Measurements from ENCODE around the gene AMPD3. TPM values are rescaled to one million over a fixed set of nuclear protein-coding genes. Genes with fewer than 3 reads are reported as not detected.
"Not testable (repeated sequence)": the region's sequence is repeated elsewhere in the genome, so short reads cannot be mapped to it uniquely, and the experiment has no call there.

Gene AMPD3
- total and polyA plus RNA-seq, 9 donors, result 3.4 to 5.3 (median 4.5) TPM

DNA sequence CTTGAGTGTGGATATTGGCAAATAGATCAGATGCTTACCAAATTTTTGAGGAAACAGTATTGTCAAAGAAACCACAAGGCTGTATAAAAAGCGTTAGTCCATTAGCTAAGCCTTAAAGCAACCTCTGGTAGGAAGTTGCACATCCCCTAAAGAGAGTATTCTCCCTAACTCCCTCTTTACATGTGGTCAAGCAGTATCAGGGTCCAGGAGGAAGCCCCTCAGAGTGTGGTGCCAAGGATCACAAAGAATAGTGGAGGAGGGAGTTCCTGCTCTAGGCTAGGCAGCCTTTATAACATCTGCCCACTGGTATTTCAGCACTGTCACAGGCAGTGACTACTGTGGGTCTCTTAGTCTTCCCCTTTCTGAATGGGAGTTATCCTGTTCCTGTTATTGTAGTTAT lies 18.8 kb upstream of the AMPD3 start:
- Histone ChIP-seq H3K9me3 (replicated peaks; ENCODE audit: control insufficient read depth, low read depth, low read length) (no peaks in the 10 kb centered on the region), H3K4me3 (ENCODE audit: low read length) (no peak overlapping the region), H3K27ac (ENCODE audit: low read length) (no peak overlapping the region), H3K36me3 (ENCODE audit: control insufficient read depth, insufficient read depth, low read length) (no peaks in the 10 kb centered on the region), H3K27me3 (ENCODE audit: control insufficient read depth, insufficient read depth, low read length) (no peaks in the 10 kb centered on the region), H3K4me1 (ENCODE audit: control insufficient read depth, insufficient read depth, low read length) (peaks cover 7% of the 10 kb centered on the region)
- no CpG with 5 or more reads among the region's 1 CpG for WGBS (ENCODE audit: insufficient coverage)
- DNase-seq, result no peak

DNA sequence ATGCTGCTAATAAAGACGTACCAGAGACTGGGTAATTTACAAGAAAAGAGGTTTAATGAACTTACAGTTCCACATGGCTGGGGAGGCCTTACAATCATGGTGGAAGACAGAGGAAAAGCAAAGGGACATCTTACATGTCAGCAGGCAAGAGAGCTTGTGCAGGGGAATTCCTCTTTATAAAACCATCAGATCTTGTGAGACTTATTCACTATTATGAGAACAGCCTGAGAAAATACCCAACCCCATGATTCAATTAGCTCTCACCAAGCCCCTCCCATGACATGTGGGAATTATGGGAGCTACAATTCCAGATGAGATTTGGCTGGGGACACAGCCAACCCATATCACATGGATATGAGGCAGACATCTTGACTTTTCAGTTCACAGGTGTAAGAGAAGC lies 18.4 kb upstream of the AMPD3 start:
- not testable (repeated sequence) for H3K4me3 ChIP-seq (ENCODE audit: low read length); H3K27ac ChIP-seq (ENCODE audit: low read length); H3K4me1 ChIP-seq (ENCODE audit: control insufficient read depth, insufficient read depth, low read length); H3K9me3 ChIP-seq (replicated peaks; ENCODE audit: control insufficient read depth, low read depth, low read length); H3K36me3 ChIP-seq (ENCODE audit: control insufficient read depth, insufficient read depth, low read length); DNase-seq; H3K27me3 ChIP-seq (ENCODE audit: control insufficient read depth, insufficient read depth, low read length)
- whole genome bisulfite sequencing (ENCODE audit: insufficient coverage), result 88% methylated on average over 1 of the region's 1 CpG

DNA sequence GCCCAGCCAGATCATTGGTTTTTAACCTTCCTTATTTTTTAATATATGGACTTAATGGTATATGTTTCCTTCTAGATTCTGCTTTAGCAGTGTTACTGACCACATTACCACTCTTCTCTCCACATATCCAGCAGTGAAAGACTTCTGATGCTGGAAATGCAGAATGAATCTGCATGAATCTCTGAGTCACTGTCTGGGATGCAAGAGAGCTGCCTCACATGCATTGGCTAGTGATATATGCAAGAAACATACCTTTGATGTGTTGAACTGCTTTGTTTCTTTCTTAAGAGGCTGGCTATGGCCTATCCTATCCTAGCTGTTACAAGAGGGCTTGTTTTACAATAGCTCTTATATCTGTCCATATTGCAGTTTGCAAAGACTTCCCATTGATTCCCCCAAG lies 16.6 kb upstream of the AMPD3 start:
- H3K4me1 ChIP-seq (ENCODE audit: control insufficient read depth, insufficient read depth, low read length), result peaks cover 7% of the 10 kb centered on the region
- no peaks in the 10 kb centered on the region for H3K36me3 ChIP-seq (ENCODE audit: control insufficient read depth, insufficient read depth, low read length)
- no peak overlapping the region for H3K27ac ChIP-seq (ENCODE audit: low read length)
- no peaks in the 10 kb centered on the region for H3K27me3 ChIP-seq (ENCODE audit: control insufficient read depth, insufficient read depth, low read length)
- no peaks in the 10 kb centered on the region for H3K9me3 ChIP-seq (replicated peaks; ENCODE audit: control insufficient read depth, low read depth, low read length)
- no peak for DNase-seq
- no peak overlapping the region for H3K4me3 ChIP-seq (ENCODE audit: low read length)

DNA sequence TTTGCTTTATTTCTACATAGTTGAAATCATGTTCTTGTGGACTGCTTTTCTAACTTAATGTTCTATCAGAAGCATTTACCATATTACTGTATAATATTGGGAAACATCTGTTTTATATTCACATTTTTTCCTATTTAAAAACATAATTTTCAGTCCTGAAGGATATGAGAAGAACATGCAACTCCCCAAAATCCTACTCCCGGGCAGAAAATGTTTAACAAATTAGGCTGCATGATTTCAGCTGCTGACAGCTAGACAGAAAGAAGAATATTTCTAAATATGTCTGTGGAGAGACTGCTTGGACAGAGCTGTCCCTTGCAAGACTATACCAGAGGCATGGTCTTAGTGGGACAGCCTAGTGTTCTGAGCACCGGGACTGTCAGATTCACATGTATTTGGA lies 15.7 kb upstream of the AMPD3 start:
- Histone ChIP-seq H3K27ac (ENCODE audit: low read length) (peak overlapping the region; percentile 84), H3K36me3 (ENCODE audit: control insufficient read depth, insufficient read depth, low read length) (no peaks in the 10 kb centered on the region), H3K4me1 (ENCODE audit: control insufficient read depth, insufficient read depth, low read length) (peaks cover 7% of the 10 kb centered on the region), H3K9me3 (replicated peaks; ENCODE audit: control insufficient read depth, low read depth, low read length) (no peaks in the 10 kb centered on the region), H3K4me3 (ENCODE audit: low read length) (no peak overlapping the region), H3K27me3 (ENCODE audit: control insufficient read depth, insufficient read depth, low read length) (no peaks in the 10 kb centered on the region)
- peak; percentile 82 for DNase-seq
- 17% methylated on average over 2 of the region's 2 CpGs for WGBS (ENCODE audit: insufficient coverage)

DNA sequence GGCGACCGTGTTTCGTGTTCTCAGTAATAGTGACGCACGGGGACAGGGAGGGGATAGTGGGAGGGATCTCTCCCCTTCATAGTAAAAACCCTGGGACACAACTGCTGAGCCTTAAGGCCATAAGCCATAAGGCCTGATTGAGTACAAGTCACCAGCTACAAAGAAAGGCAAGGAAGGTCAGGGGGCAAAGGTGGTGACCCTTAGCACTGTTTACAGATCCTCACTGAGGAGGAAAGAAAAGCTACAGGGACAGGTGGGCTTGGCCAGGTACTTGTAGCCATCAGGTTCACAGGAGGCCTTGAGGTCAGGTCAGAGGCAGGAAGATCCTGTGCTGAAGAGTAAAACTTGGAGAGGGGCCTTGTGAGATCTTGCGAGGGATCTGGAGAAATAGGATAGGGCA lies 15.1 kb upstream of the AMPD3 start:
- Histone ChIP-seq H3K4me3 (ENCODE audit: low read length) (no peak overlapping the region), H3K9me3 (replicated peaks; ENCODE audit: control insufficient read depth, low read depth, low read length) (no peaks in the 10 kb centered on the region), H3K27me3 (ENCODE audit: control insufficient read depth, insufficient read depth, low read length) (no peaks in the 10 kb centered on the region), H3K36me3 (ENCODE audit: control insufficient read depth, insufficient read depth, low read length) (no peaks in the 10 kb centered on the region), H3K27ac (ENCODE audit: low read length) (peak overlapping the region; percentile 84), H3K4me1 (ENCODE audit: control insufficient read depth, insufficient read depth, low read length) (peaks cover 7% of the 10 kb centered on the region)
- no peak for DNase-seq
- 50% methylated on average over 1 of the region's 6 CpGs for WGBS (ENCODE audit: insufficient coverage)

DNA sequence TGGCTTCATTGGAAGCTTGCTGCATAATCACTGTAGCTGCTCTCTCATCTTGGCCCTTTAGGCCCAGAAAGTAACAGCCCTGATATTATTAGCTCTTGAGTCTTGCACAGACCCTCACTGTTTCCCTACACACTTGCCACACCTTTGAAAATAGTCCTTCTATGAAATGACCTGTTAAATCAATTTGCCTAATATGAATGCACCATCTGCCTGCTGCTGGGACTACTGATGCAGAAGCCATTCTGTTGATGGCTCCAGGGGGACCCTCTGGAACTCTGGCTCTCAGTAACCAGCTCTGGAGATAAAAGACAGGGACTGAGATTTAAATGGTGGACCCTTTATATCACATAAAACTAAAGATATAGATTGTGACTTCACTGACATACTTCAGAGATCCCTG lies 14.7 kb upstream of the AMPD3 start:
- peak; percentile 82 for DNase-seq
- H3K27ac ChIP-seq (ENCODE audit: low read length), result peak overlapping the region; percentile 84
- no peaks in the 10 kb centered on the region for H3K27me3 ChIP-seq (ENCODE audit: control insufficient read depth, insufficient read depth, low read length)
- no peak overlapping the region for H3K4me3 ChIP-seq (ENCODE audit: low read length)
- H3K9me3 ChIP-seq (replicated peaks; ENCODE audit: control insufficient read depth, low read depth, low read length), result no peaks in the 10 kb centered on the region
- peaks cover 7% of the 10 kb centered on the region for H3K4me1 ChIP-seq (ENCODE audit: control insufficient read depth, insufficient read depth, low read length)
- H3K36me3 ChIP-seq (ENCODE audit: control insufficient read depth, insufficient read depth, low read length), result no peaks in the 10 kb centered on the region

DNA sequence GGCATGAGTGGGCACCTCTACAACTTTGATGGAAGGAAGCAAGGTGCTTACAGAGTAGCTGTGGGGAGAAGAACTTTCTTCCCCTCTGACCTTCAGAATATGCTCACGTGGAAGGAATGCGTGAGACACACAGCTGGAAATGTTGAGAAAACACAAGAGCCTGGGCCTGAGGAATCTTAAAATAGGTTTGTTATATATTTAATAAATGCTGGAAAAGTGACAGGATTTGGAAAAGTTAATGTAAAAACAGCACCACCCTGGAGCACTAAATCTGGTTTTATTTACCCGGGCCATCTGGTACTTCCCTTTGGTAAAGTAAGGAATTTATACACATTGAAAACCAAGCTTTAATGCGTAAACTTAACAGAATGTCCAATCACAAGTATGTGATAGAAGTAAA lies 14.0 kb upstream of the AMPD3 start:
- no peak overlapping the region for H3K4me3 ChIP-seq (ENCODE audit: low read length)
- no CpG with 5 or more reads among the region's 4 CpGs for WGBS (ENCODE audit: insufficient coverage)
- peak overlapping the region; percentile 84 for H3K27ac ChIP-seq (ENCODE audit: low read length)
- peak; percentile 86 for DNase-seq
- no peaks in the 10 kb centered on the region for H3K9me3 ChIP-seq (replicated peaks; ENCODE audit: control insufficient read depth, low read depth, low read length)
- H3K27me3 ChIP-seq (ENCODE audit: control insufficient read depth, insufficient read depth, low read length), result no peaks in the 10 kb centered on the region
- peaks cover 7% of the 10 kb centered on the region for H3K4me1 ChIP-seq (ENCODE audit: control insufficient read depth, insufficient read depth, low read length)
- H3K36me3 ChIP-seq (ENCODE audit: control insufficient read depth, insufficient read depth, low read length), result no peaks in the 10 kb centered on the region

DNA sequence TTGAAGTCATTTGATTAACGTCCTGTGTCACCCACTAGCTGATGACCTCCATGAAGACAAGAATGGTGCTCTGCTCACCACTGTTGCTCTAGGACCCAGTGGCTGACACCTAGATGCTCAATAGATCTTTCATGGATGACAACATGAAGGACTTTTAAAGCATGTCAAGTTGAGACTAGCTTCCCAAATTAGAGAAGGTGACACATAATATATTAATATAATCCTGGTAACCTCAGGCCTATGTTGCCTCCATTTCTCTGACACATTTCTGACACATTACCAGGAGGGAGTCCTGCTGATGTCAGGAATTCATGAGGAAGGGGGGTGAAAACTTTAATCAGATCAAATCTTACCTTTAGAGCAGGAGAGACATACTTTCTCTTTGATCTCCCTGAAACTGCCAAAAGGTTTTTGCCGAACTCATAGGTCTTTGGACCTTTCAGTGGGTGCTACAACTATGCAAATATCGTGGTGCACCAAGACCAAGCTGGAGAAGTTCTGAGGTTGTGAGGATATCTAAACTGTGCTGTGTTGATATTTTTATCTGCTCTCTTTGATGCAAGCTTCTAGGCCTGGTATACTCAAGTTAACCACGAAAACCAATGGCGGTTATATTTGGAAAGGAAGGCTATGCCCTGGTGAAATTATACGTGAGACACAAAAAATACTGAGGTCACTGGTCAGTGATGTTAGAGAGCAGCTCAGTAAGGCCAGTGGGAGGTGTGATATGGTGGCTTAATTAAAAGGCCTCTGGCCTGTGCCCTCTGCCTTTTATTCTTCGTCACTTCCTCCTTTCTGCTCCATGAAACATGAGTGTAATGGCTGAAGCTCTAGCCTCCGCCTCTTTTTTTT lies 13.2 kb upstream of the AMPD3 start:
- Histone ChIP-seq H3K27ac (ENCODE audit: low read length) (no peak overlapping the region), H3K27me3 (ENCODE audit: control insufficient read depth, insufficient read depth, low read length) (no peaks in the 10 kb centered on the region), H3K36me3 (ENCODE audit: control insufficient read depth, insufficient read depth, low read length) (no peaks in the 10 kb centered on the region), H3K4me1 (ENCODE audit: control insufficient read depth, insufficient read depth, low read length) (peaks cover 7% of the 10 kb centered on the region), H3K4me3 (ENCODE audit: low read length) (no peak overlapping the region), H3K9me3 (replicated peaks; ENCODE audit: control insufficient read depth, low read depth, low read length) (no peaks in the 10 kb centered on the region)
- 96% methylated on average over 4 of the region's 8 CpGs for WGBS (ENCODE audit: insufficient coverage)
- DNase-seq, result no peak

DNA sequence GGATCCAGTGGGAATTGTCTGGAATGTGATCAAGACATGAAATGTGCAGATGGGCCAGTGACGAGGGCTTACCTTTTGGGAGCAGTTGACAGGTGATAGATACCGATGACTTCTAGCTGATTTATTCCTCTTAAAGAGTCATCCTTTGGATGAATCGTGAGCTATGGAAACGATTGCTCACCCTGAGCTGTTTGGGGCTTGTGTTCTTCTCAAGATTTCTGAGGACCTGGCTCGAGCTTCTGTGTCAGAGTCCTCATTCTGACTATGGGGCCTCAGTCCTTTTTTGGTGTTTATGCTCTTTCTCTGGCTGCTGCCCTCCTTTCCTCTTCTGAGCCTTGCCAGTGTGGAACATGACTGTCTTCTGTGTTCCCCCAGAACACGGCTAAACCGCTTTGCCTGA lies 11.9 kb upstream of the AMPD3 start:
- WGBS (ENCODE audit: insufficient coverage), result 80% methylated on average over 5 of the region's 7 CpGs
- Histone ChIP-seq H3K27me3 (ENCODE audit: control insufficient read depth, insufficient read depth, low read length) (no peaks in the 10 kb centered on the region), H3K27ac (ENCODE audit: low read length) (no peak overlapping the region), H3K4me3 (ENCODE audit: low read length) (no peak overlapping the region), H3K9me3 (replicated peaks; ENCODE audit: control insufficient read depth, low read depth, low read length) (no peaks in the 10 kb centered on the region), H3K36me3 (ENCODE audit: control insufficient read depth, insufficient read depth, low read length) (no peaks in the 10 kb centered on the region), H3K4me1 (ENCODE audit: control insufficient read depth, insufficient read depth, low read length) (peaks cover 7% of the 10 kb centered on the region)
- DNase-seq, result no peak

DNA sequence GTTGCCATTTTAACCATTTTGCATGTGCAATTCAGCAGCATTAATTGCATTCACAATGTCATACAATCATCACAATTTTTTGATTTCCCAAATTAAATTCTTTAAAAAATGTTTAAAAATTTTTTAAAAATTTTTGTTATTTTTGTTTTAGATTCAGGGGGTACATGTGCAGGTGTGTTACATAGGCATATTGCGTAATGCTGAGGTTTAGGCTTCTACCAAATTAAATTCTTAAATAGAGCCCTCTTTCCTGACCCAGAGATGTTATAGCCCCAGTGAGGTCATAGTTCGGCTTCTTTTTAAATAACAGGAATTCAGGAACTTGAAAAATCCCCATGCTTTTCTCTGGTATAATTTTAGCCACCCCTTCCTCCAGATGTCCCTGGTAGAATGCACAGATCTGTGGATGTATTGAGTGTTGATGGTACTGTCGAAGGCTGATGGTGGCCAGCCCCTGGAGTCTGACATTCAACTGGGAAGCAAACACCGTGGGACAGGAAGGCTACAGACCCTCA lies 11.3 kb upstream of the AMPD3 start:
- peaks cover 7% of the 10 kb centered on the region for H3K4me1 ChIP-seq (ENCODE audit: control insufficient read depth, insufficient read depth, low read length)
- no peaks in the 10 kb centered on the region for H3K36me3 ChIP-seq (ENCODE audit: control insufficient read depth, insufficient read depth, low read length)
- no peak overlapping the region for H3K27ac ChIP-seq (ENCODE audit: low read length)
- no peak for DNase-seq
- no peaks in the 10 kb centered on the region for H3K27me3 ChIP-seq (ENCODE audit: control insufficient read depth, insufficient read depth, low read length)
- H3K4me3 ChIP-seq (ENCODE audit: low read length), result no peak overlapping the region
- no CpG with 5 or more reads among the region's 4 CpGs for WGBS (ENCODE audit: insufficient coverage)
- H3K9me3 ChIP-seq (replicated peaks; ENCODE audit: control insufficient read depth, low read depth, low read length), result no peaks in the 10 kb centered on the region

Measured in muscle of leg (tissue), 11 donors.